Measurements from ENCODE around the gene CEPT1. TPM values are rescaled to one million over a fixed set of nuclear protein-coding genes. Genes with fewer than 3 reads are reported as not detected.

The CEPT1 gene
- total RNA-seq, 1 experiment from 2014 or later = 34.2 TPM

- RAD21 ChIA-PET (ENCODE audit: low non-redundant PET in 1 of 2, low total read pairs in 2 of 2, uncharacterized antibody in 2 of 2, unreplicated experiment in 2 of 2) = interaction anchor here (1.1 to 1.3 kb wide), 5 partner anchors 19 to 177 kb away, joined by 3 to 11 read pairs (median 8); no protein-coding TSS in a partner anchor
- TF ChIP-seq POLR2A (IDR thresholded peaks at IDR 0.05; ENCODE audit: borderline replicate concordance, extremely low read depth, insufficient read depth, insufficient read length) (no peak), REST (IDR thresholded peaks at IDR 0.05; ENCODE audit: low read depth) (no peak), ZNF274 (IDR thresholded peaks at IDR 0.05; ENCODE audit: low read depth, low read length) (no peak), EGR1 (IDR thresholded peaks at IDR 0.05; ENCODE audit: low read depth) (no peak), SP1 (IDR thresholded peaks at IDR 0.05; ENCODE audit: low read depth) (no peak), MAX (IDR thresholded peaks at IDR 0.05) (no peak), FOSL1 (IDR thresholded peaks at IDR 0.05; ENCODE audit: low read depth) (no peak), TCF7L2 (IDR thresholded peaks at IDR 0.05; ENCODE audit: borderline replicate concordance, extremely low read depth, insufficient read depth, insufficient read length) (no peak), YY1 (IDR thresholded peaks at IDR 0.05; ENCODE audit: extremely low read depth, insufficient replicate concordance, low read depth, low read length) (peak; percentile 21), RAD21 (IDR thresholded peaks at IDR 0.05; ENCODE audit: low read depth) (peak; percentile 98), CTCF (IDR thresholded peaks at IDR 0.05 in 2 of 3, conservative IDR thresholded peaks at IDR 0.05 in 1 of 3; ENCODE audit: borderline replicate concordance in 1 of 3, insufficient read depth in 1 of 3, low read depth in 2 of 3, low read length in 2 of 3) (peak; percentile 90 to 98 (median 95)), ATF3 (IDR thresholded peaks at IDR 0.05) (no peak)
- Histone ChIP-seq H3K9me2 (ENCODE audit: insufficient read depth) (0 out of 2 replicates have a peak, but pooled peaks cover 3% of the 10 kb centered on the region), H3K4me2 (ENCODE audit: low read length) (no peak overlapping the region), H2AFZ (ENCODE audit: low read depth, low read length, poor library complexity, severe bottlenecking) (peak overlapping the region; percentile 60), H4K20me1 (ENCODE audit: insufficient read depth) (no peaks in the 10 kb centered on the region), H3K4me3 (replicated peaks in 1 of 2; ENCODE audit: low read depth in 1 of 2, low read length in 2 of 2) (no peak overlapping the region), H3K27me3 (ENCODE audit: insufficient read depth, low read length) (no peaks in the 10 kb centered on the region), H3K79me2 (ENCODE audit: insufficient read depth, low read length) (no peaks in the 10 kb centered on the region), H3K27ac (ENCODE audit: low read depth, low read length) (no peak overlapping the region), H3K9me3 (ENCODE audit: control insufficient read depth in 1 of 2, insufficient read depth in 1 of 2, low read depth in 1 of 2, low read length in 2 of 2) (no peaks in the 10 kb centered on the region), H3K9ac (ENCODE audit: low read length) (no peak overlapping the region), H3K4me1 (ENCODE audit: control insufficient read depth in 1 of 2, insufficient read depth in 2 of 2, low read length in 2 of 2) (peaks cover 3 to 5% of the 10 kb centered on the region in 2 experiments; a peak in 2 of 4 replicates), H3K36me3 (ENCODE audit: control insufficient read depth in 1 of 2, insufficient read depth in 2 of 2, low read length in 2 of 2) (no peaks in the 10 kb centered on the region)
- CTCF ChIA-PET = interaction anchor here (0.6 to 4.4 kb wide), 6 partner anchors 81 to 547 kb away, joined by 3 to 36 read pairs (median 5); no protein-coding TSS in a partner anchor
- BruUV-seq (replicated peaks) = no TSS peak
- intact Hi-C loops (cut with micrococcal nuclease) = loop anchor here (1.0 to 10.0 kb wide), 6 partner anchors 112 to 542 kb away; no protein-coding TSS in a partner anchor
- ATAC-seq (peak; percentile 100), DNase-seq (ENCODE audit: low read depth, low spot score) (peak; percentile 70)
- POLR2A ChIA-PET = no interaction called here
Observed at GRCh38 chr1:111222308-111223125, 82.5 kb downstream of the CEPT1 start.
